MCF 10A (cell line): ENCODE results near the gene NCDN. TPM values are rescaled to one million over a fixed set of nuclear protein-coding genes. Genes with fewer than 3 reads are reported as not detected.

ENCODE experiments used
- BruUV-seq: library from RNA; stranded (reverse); fragments of 400-500 nt; replicated peaks from 2 replicates; lab custom pipeline; 2021; lab: Mats Ljungman, UMichigan
- CTCF ChIA-PET: fragments of 300-600 bp; sonication (Branson Sonifier 250); formaldehyde crosslinking; extraction: SDS; loops from one replicate; lab custom pipeline; 2021; ENCODE audit warnings: antibody characterized with exemption, inconsistent platforms; lab: Yijun Ruan, JAX
- POLR2A ChIA-PET: fragments of 300-600, 350-650 bp; sonication (Branson Sonifier 250); formaldehyde crosslinking; extraction: SDS; loops from one replicate; lab custom pipeline; 2020; ENCODE audit warnings: antibody characterized with exemption, inconsistent platforms; lab: Yijun Ruan, JAX
- DNase-seq: peaks from one replicate; pipeline ENCODE4 v3.0.0-alpha.2; 2018; ENCODE audit not compliant: unreplicated experiment
- H3K27ac Mint-ChIP-seq: one replicate; pipeline ENCODE4 v1.8.0; 2022; ENCODE audit warnings: mild to moderate bottlenecking, low read depth, mixed read lengths; ENCODE audit not compliant: unreplicated experiment
- H3K27me3 Mint-ChIP-seq: one replicate; pipeline ENCODE4 v1.8.0; 2022; ENCODE audit warnings: mixed read lengths; ENCODE audit not compliant: insufficient read depth, unreplicated experiment
- H3K36me3 Mint-ChIP-seq: one replicate; pipeline ENCODE4 v1.8.0; 2022; ENCODE audit warnings: mild to moderate bottlenecking, moderate library complexity, mixed read lengths; ENCODE audit not compliant: insufficient read depth, unreplicated experiment
- H3K4me1 Mint-ChIP-seq: one replicate; pipeline ENCODE4 v1.8.0; 2022; ENCODE audit warnings: mixed read lengths; ENCODE audit not compliant: insufficient read depth, unreplicated experiment
- H3K4me3 Mint-ChIP-seq: one replicate; pipeline ENCODE4 v1.8.0; 2022; ENCODE audit warnings: mild to moderate bottlenecking, moderate library complexity, mixed read lengths; ENCODE audit not compliant: unreplicated experiment
- H3K9me3 Mint-ChIP-seq: one replicate; pipeline ENCODE4 v1.8.0; 2022; ENCODE audit warnings: mixed read lengths; ENCODE audit not compliant: unreplicated experiment
- CTCF ChIP-seq: fragments of 200-600 bp; IDR thresholded peaks from one replicate; pipeline ENCODE4 v1.8.0; 2022; ENCODE audit warnings: antibody characterized with exemption, mild to moderate bottlenecking; ENCODE audit not compliant: unreplicated experiment
- intact Hi-C: fragments of 100-400 bp; cut with micrococcal nuclease; formaldehyde crosslinking; loops from 2 replicates; pipeline ENCODE4 v1.14.1; 2022
- total RNA-seq: library from RNA; stranded (reverse); gene quantifications from 2 replicates; pipeline ENCODE4 v1.2.3, GENCODE V29; 2022

The NCDN gene
- total RNA-seq, 1 experiment from 2014 or later = 31.5 TPM

DNA sequence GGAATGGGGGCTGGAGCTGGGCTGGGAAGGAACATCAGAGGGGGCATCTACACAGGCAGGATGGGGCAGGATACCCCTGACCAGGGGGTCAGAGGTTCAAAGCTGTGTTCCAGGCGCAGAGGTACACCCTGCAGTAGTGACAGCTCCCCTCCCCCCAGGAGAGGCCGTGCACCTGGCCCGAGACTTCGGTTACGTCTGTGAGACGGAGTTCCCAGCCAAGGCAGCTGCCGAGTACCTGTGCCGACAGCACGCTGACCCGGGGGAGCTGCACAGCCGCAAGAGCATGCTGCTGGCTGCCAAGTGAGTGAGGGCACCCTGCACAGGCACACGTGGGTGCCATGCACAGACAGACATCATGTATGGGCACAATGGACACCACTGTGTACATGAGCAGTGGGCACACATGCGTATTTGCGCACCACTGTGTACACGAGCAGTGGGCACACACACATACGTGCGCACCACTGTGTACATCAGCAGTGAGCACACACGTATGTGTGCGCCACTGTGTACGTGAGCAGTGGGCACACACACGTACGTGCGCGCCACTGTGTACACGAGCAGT lies 33.0 kb downstream of the NCDN start:
- intact Hi-C loops = no loop called here
- ChIA-PET POLR2A (no interaction called here), CTCF (no interaction called here)
- no TSS peak for BruUV-seq
- DNase-seq = no peak
- no peak for TF ChIP-seq CTCF
- Mint-ChIP-seq H3K4me1 (no peaks in the 10 kb centered on the region), H3K36me3 (no peaks in the 10 kb centered on the region), H3K9me3 (no peaks in the 10 kb centered on the region), H3K4me3 (no peak overlapping the region), H3K27ac (no peak overlapping the region), H3K27me3 (no peaks in the 10 kb centered on the region)

GRCh38 chr1:35591211-35591610 lies 33.6 kb downstream of the NCDN start:
- H3K9me3 Mint-ChIP-seq = no peaks in the 10 kb centered on the region
- DNase-seq = no peak
- H3K4me1 Mint-ChIP-seq = no peaks in the 10 kb centered on the region
- H3K27me3 Mint-ChIP-seq = no peaks in the 10 kb centered on the region
- H3K4me3 Mint-ChIP-seq = no peak overlapping the region
- CTCF ChIA-PET = no interaction called here
- intact Hi-C loops = no loop called here
- no peak overlapping the region for H3K27ac Mint-ChIP-seq
- TF ChIP-seq CTCF = no peak
- H3K36me3 Mint-ChIP-seq = no peaks in the 10 kb centered on the region
- BruUV-seq = no TSS peak
- POLR2A ChIA-PET = no interaction called here

DNA sequence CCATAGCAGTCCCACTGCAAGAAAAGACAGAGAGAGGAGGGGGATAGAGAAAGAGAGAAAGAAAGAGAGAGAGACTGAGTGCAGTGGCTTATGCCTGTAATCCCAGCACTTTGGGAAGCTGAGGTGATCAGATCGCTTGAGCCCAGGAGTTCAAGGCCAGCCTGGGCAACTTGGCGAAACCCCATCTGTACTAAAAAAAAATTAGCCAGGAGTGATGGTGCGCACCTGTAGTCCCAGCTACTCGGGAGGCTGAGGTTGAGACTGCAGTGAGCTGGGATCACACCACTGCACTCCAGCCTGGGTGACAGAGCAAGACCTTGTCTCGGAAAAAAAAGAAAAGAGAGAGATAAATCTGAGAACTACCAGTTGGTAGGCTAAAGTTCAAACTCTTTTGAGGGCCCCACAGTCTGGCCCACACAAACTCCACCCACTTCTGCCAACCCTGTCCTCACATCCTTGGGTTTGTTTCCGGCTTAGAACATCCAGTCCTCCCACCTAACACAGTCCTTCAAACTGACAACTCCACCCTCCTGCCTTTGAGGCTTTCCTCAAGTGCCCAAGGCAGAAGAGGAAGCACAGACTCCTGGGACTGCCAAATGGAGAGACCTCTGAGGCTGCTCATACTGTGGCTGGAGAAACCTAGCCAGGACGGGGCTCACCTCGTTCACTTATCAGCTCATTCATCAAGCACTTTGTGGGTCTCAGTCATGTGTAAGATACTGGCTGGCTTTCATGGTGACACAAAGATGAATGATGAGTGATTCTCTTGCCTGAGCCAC lies 35.6 kb downstream of the NCDN start:
- intact Hi-C loops = no loop called here
- no peak for TF ChIP-seq CTCF
- Mint-ChIP-seq H3K27ac (no peak overlapping the region), H3K9me3 (no peaks in the 10 kb centered on the region), H3K4me3 (no peak overlapping the region), H3K36me3 (peaks cover 9% of the 10 kb centered on the region), H3K4me1 (no peaks in the 10 kb centered on the region), H3K27me3 (no peaks in the 10 kb centered on the region)
- ChIA-PET CTCF (interaction anchor here (0.8 to 1.0 kb wide), 4 partner anchors 8 to 182 kb away, joined by 3 to 4 read pairs (median 4); no protein-coding TSS in a partner anchor), POLR2A (interaction anchor here (1.2 kb wide), 1 partner anchor 177 kb away, joined by 3 read pairs; the partner anchor contains the start of gene CLSPN)
- no peak for DNase-seq
- BruUV-seq = no TSS peak

- H3K27me3 Mint-ChIP-seq = no peaks in the 10 kb centered on the region
- POLR2A ChIA-PET = interaction anchor here (1.2 kb wide), 1 partner anchor 176 kb away, joined by 3 read pairs; the partner anchor contains the start of gene CLSPN
Measured at GRCh38 chr1:35594005-35594760, 36.6 kb downstream of the NCDN start.

More at GRCh38 chr1:35594005-35594760, 36.6 kb downstream of the NCDN start:
- Mint-ChIP-seq H3K36me3 (peaks cover 13% of the 10 kb centered on the region), H3K4me1 (no peaks in the 10 kb centered on the region), H3K27ac (no peak overlapping the region), H3K4me3 (no peak overlapping the region), H3K9me3 (no peaks in the 10 kb centered on the region)
- intact Hi-C loops = no loop called here
- no TSS peak for BruUV-seq
- no peak for TF ChIP-seq CTCF
- CTCF ChIA-PET = interaction anchor here (0.6 to 1.0 kb wide), 6 partner anchors 9 to 567 kb away, joined by 3 to 4 read pairs (median 3); no protein-coding TSS in a partner anchor
- DNase-seq = no peak
